D721Med (cell line): ENCODE results near the gene SLIT1.

Experiments
- DNase-seq: peaks from one replicate; pipeline ENCODE4 v3.0.0; 2011; ENCODE audit warnings: low spot score; ENCODE audit not compliant: insufficient read length
- FAIRE-seq: peaks from 2 replicates; lab custom pipeline; 2011; peaks lifted over from hg19 to GRCh38; lab: Jason Lieb, UNC
- CTCF ChIP-seq: IDR thresholded peaks from 2 replicates; pipeline ENCODE4 v1.5.1; 2012; ENCODE audit warnings: mild to moderate bottlenecking, control low read depth; ENCODE audit not compliant: insufficient read depth; ENCODE audit errors: missing control alignments

SLIT1 gene

GRCh38 chr10:97226398-97226797 is 40.6 kb upstream of the SLIT1 start:
- TF ChIP-seq CTCF: no peak
- DNase-seq: no peak
- no peak for FAIRE-seq

- no peak for TF ChIP-seq CTCF
- FAIRE-seq: no peak
- DNase-seq: no peak
These were observed 39.0 kb upstream of the SLIT1 start for GRCh38 chr10:97224483-97225435.

- FAIRE-seq: no peak
- no peak for DNase-seq
- no peak for TF ChIP-seq CTCF
These were observed 36.7 kb upstream of the SLIT1 start for GRCh38 chr10:97222326-97222961.

- FAIRE-seq (no peak), DNase-seq (no peak)
- no peak for TF ChIP-seq CTCF
These were observed 34.6 kb upstream of the SLIT1 start for GRCh38 chr10:97220355-97220754.

- no peak for TF ChIP-seq CTCF
- no peak for DNase-seq
These were observed 31.5 kb upstream of the SLIT1 start for GRCh38 chr10:97217299-97217698.

GRCh38 chr10:97215619-97216260 is 30.0 kb upstream of the SLIT1 start:
- DNase-seq (no peak), FAIRE-seq (no peak)
- TF ChIP-seq CTCF: no peak

More at GRCh38 chr10:97217299-97217698, 31.5 kb upstream of the SLIT1 start:
- no peak for FAIRE-seq
